ENCODE data around the gene RAB7A.
"Not testable (repeated sequence)": the region's sequence is repeated elsewhere in the genome, so short reads cannot be mapped to it uniquely, and the experiment has no call there.

The RAB7A gene

DNA sequence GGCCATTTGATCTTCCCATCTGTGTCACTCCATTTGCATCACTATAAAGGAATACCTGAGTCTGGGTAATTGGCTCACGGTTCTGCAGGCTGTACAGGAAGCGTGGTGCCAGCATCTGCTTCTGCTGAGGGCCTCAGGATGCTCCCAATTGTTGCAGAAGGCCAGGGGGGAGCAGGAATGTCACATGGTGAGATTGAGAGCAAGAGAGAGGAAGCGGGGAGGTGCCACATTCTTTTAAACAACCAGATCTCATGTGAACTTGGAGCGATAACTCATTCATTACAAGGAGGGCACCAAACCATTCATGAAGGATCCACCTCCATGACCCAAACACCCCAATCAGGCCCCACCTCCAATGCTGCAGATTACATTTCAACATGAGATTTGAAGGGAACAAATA, 13.1 kb upstream of the RAB7A start:
- no peak for DNase-seq

DNA sequence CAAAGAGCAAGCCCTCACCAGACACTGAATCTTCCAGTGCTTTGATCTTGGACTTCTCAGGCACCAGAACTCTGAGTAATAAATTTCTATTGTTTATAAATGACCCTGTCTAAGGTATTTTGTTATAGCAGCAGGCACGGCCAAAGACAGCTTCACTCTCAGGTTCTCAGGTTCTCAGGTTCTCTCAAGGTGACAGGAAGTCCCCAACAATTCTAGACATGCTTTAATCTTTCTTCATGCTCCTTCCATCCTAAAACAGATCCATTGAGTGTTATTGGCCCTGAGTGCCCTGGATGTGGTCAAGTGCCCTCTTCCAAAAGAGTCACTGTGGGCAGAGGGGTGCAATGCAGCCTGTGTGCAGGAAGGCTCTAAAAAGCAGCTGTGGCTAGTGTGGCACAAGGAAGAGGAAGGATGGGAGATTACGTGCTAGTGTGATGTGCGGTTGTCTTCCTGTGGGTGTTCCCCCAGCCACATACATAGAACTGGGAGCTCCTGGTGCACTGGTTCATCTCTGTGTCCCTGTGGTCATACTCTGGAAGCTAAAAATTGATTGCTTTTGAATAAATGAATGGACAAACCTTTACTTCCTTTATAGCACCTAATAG, 11.0 kb upstream of the RAB7A start:
- no peak for DNase-seq

DNA sequence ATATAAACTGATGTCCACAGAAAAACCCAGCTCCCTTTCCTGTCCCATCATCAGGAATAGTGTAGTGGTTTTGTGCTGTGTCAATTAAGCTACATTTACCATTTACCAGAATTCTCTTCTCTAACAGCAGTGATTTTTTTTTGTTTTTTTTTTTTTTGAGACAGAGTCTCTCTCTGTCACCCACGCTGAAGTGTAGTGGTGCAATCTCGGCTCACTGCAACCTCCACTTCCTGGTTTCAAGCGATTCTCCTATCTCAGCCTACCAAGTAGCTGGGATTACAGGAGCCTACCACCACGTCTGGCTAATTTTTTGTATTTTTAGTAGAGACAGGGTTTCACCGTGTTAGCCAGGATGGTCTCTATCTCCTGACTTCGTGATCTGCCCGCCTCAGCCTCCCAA, 7.1 kb upstream of the RAB7A start:
- not testable (repeated sequence) for DNase-seq

DNA sequence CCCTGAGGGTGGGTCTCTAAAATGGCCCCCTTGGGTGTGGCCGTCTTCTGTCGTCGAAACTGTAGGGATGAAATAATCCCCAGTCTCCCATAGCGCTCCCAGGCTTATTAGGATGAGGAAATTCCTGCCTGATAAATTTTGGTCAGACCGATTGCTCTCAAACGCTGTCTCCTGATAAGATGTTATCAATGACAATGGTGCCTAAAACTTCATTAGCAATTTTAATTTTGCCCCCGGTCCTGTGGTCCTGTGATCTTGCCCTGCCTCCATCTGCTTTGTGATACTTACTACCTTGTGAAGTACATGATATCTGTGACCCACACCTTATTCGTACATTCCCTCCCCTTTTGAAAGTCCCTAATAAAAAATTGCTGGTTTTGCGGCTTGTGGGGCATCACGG, 5.1 kb upstream of the RAB7A start:
- no peak for DNase-seq

GRCh38 chr3:128723477-128723876, 2.5 kb upstream of the RAB7A start:
- no peak for DNase-seq

DNA sequence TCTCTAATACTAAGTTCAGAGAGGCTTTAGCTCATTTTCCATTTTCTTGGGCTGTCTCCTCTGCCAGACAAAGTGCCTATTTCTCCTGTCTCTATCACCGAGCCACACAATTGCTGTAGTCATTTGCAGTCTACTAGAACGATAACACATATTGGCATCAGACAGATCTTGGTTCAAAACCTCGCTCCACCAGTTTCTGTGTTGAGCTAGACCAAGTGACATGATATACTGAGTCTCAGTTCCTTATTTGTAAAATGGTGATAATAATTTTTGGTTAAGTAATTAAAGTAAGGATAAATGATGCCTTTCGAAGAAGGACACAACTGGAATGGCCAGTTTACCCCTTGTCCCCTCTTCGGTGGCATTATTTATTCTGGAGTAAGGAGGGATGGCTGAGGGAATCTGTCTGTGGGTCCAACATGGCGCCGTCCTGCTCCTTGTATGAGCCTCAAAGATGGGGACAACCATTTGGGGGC, 398 bp upstream of the RAB7A start:
- DNase-seq = no peak

DNA sequence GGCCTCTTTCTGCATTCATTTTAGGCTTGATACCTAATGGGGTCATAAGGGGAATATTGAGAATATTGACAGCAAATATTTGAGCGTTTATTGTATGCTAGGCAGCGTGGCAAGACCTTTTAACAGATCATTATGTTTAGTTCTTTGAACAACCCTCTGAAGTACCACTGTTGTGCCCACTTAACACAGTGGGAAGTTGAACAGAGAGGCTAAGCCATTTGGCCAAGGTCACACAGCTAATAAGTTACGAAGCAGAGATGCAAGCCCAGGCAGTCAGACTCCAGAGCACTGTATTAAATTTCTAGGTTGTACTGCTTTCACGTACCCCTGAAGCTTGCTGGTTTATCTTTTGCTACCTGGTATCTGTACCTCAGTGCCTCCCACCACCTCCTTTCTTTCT, 1.1 kb downstream of the RAB7A start:
- DNase-seq = no peak

DNA sequence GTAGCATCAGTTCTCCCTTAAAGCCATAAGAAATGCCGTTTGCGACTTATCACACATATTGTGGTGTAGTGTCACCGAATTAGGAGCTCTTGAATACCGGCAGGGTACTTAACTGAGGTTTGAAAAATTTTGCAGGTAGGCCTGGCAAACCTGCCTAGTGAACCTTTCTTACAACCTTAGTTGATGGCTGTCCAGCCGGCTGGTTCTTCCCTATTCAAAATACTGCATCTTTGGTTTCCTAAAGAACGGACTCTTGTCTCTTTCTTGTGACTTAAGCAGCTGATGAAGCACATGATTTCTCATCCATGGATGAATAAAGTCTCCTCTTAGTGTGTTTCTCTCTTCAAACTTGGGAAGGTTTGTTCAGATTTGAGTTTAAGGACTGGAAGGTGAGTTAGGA, 1.5 kb downstream of the RAB7A start:
- DNase-seq = no peak

DNA sequence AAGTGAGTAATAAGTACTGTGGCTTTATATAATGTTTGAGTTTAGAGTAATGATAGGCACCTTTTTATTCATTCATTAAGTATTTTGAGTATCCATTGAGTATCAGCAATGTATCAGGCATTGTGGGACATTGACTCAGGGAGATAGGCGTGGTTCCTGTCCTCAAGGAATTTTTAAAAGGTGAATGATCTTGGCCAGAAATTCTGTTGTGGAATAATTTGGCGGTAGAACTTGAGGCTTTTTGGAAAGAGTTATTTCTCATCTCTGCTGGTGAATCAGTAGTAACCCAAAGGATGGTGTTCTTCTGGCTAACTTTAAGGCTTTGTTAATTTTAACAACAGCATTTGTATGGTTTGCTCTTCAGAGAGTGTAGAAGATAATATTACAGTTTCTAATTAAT, 2.0 kb downstream of the RAB7A start:
- no peak for DNase-seq

GRCh38 chr3:128728521-128728920, 2.5 kb downstream of the RAB7A start:
- not testable (repeated sequence) for DNase-seq

GRCh38 chr3:128730471-128730870, 4.5 kb downstream of the RAB7A start:
- DNase-seq = no peak

GRCh38 chr3:128734523-128735189, 8.7 kb downstream of the RAB7A start:
- DNase-seq = no peak

DNA sequence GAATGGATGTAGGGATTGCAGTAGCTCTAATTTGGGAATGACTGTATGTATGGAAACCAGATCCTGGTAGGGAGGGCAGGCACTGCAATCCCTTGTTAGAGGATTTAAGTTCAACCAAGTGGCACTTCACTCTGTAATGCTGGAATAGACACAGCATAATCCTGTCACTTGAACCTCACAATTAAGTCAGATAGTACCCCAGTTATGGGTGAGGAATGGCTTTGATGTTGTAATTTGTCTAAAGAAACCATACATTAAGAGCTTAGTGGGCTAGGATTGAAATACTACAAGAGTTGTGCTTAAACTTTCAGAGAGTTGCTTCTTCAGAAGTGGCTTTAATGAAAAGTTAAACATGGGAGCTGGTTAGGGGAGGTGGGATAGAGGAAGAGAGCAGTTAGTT, 9.3 kb downstream of the RAB7A start:
- DNase-seq = no peak

GRCh38 chr3:128735884-128736283, 9.9 kb downstream of the RAB7A start:
- DNase-seq = no peak

GRCh38 chr3:128736601-128737000, 10.6 kb downstream of the RAB7A start:
- no peak for DNase-seq

DNA sequence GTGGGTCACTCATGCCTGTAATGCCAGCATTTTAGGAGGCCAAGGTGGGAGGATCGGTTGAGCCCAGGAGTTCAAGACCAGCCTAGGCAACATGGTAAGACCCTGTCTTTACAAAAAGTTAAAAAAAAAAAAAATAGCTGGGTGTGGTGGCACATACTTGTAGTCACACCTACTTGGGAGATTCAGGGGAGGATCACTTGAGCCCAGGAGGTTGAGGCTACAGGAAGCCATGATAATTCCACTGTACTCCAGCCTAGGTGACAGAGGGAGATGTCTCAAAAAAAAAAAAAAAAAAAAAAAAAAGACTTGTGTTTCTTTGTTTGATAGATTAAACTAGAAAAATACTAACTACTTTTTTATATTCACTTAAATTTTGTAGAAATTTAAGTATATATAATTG, 14.6 kb downstream of the RAB7A start:
- no peak for DNase-seq

DNA sequence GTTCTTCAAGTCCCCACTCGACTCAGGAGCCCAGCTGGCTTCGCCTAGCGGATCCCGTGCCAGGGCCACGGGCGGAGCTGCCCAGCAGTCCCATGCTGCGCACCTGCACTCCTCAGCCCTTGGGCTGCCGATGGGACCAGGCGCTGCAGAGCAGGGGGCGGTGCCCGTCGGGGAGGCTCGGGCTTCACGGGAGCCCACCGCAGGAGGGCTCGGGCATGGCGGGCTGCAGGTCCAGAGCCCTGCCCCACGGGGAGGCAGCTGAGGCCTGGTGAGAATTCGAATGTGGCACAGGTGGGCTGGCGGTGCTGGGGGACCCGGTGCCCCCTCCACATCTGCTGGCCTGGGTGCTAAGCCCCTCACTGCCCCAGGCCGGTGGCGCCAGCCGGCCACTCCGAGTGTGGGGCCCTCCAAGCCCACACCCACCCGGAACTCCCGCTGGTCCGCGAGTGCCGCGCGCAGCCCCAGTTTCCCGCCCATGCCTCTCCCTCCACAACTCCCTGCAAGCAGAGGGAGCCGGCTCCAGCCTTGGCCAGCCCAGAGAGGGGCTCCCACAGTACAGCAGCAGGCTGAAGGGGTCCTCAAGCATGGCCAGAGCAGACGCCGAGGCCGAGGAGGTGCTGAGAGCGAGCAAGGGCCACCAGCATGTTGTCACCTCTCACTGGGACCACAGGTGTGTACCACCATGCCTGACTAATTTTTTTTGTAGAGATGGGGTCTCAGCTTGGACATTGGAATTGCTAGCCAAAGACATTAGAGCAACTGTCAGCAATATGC, 17.0 kb downstream of the RAB7A start:
- DNase-seq = no peak

DNA sequence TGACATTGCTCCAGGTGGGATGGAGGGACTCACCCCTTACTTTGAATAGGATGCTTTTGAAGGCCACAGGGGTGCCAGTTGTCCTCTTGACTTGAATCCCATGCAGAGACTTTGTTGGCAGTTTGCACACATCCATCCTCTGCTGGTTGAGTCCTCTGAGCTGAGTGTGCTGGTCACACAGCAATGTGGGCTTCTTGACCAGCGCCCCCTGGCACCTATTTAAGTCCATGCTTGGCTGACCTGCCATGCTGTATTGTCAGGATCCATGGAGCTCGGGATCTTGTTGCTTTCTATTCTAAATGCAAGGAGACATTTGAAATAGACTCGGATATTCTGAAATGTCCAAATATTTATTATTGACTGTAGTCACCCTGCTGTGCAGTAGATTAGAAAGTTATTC, 19.8 kb downstream of the RAB7A start:
- no peak for DNase-seq

DNA sequence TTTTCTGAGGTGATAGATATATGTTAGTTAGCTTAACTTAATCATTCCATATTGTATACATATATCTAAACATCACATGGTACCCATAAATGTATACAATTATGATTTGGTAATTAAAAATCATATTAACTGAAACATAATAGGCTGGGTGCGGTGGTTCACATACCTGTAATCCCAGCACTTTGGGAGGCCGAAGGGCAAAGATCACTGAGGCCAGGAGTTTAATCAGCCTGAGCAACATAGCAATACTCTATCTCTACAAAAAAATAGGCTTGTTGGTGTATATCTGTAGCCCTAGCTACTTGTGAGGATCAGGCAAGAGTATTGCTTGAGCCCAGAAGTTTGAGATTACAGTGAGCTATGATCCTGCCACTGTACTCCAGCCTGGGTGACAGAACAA, 20.9 kb downstream of the RAB7A start:
- no peak for DNase-seq

GRCh38 chr3:128748557-128748956, 22.6 kb downstream of the RAB7A start:
- DNase-seq = no peak

- no peak for DNase-seq
Observed at GRCh38 chr3:128749035-128749434, 23.1 kb downstream of the RAB7A start.

GRCh38 chr3:128749561-128749960, 23.6 kb downstream of the RAB7A start:
- DNase-seq = not testable (repeated sequence)

GRCh38 chr3:128753715-128754114, 27.7 kb downstream of the RAB7A start:
- DNase-seq = no peak

GRCh38 chr3:128760042-128760441, 34.1 kb downstream of the RAB7A start:
- no peak for DNase-seq

Measured in GOT3 (cell line).